Liver (tissue), 9 donors: ENCODE measurements around the gene RNF8. TPM values are rescaled to one million over a fixed set of nuclear protein-coding genes. Genes with fewer than 3 reads are reported as not detected.

Experiments used
- DNase-seq: peaks from one replicate; pipeline ENCODE4 v3.0.0-alpha.2; 2017; ENCODE audit warnings: low spot score
- H3K27ac ChIP-seq, 2 donors: one replicate each; pipeline ENCODE4 v1.7.0; 2013; ENCODE audit warnings: inconsistent platforms in 2 of 2, low read length in 2 of 2, control low read depth in 1 of 2, low read depth in 1 of 2, mild to moderate bottlenecking in 1 of 2
- H3K27me3 ChIP-seq, 4 donors: one replicate each; pipeline versions ENCODE4 v1.6.1 to v1.7.0; 2013; ENCODE audit warnings: low read length in 3 of 4, inconsistent platforms in 1 of 4, mild to moderate bottlenecking in 1 of 4, moderate library complexity in 1 of 4; ENCODE audit not compliant: control insufficient read depth in 4 of 4, insufficient read depth in 4 of 4
- H3K36me3 ChIP-seq, 4 donors: one replicate each; pipeline versions ENCODE4 v1.6.1 to v1.7.0; 2013; ENCODE audit warnings: low read length in 3 of 4, mild to moderate bottlenecking in 3 of 4, low read depth in 1 of 4, moderate library complexity in 1 of 4; ENCODE audit not compliant: control insufficient read depth in 4 of 4, insufficient read depth in 3 of 4
- H3K4me1 ChIP-seq, 4 donors: one replicate each; pipeline versions ENCODE4 v1.6.1 to v1.7.0; 2013; ENCODE audit warnings: low read length in 3 of 4, mild to moderate bottlenecking in 3 of 4, moderate library complexity in 1 of 4; ENCODE audit not compliant: control insufficient read depth in 4 of 4, insufficient read depth in 4 of 4
- H3K4me3 ChIP-seq, 3 donors: one replicate each; pipeline versions ENCODE4 v1.6.1 to v1.7.0; 2013; ENCODE audit warnings: low read length in 3 of 3, control low read depth in 1 of 3, low read depth in 1 of 3, mild to moderate bottlenecking in 1 of 3
- H3K9ac ChIP-seq, 2 donors: one replicate each; pipeline ENCODE4 v1.7.0; 2013; ENCODE audit warnings: low read length in 2 of 2, mild to moderate bottlenecking in 2 of 2, moderate library complexity in 2 of 2, control low read depth in 1 of 2, low read depth in 1 of 2
- H3K9me3 ChIP-seq, 4 donors: one replicate each; pipeline versions ENCODE4 v1.6.1 to v1.7.0; 2013; ENCODE audit warnings: low read length in 3 of 4; ENCODE audit not compliant: control insufficient read depth in 4 of 4
- ATF3 ChIP-seq: IDR thresholded peaks from 2 replicates; pipeline ENCODE4 v1.6.1; 2016; ENCODE audit warnings: antibody characterized with exemption
- CTCF ChIP-seq: fragments of 150-350 bp; IDR thresholded peaks from 2 replicates; pipeline ENCODE4 v1.5.1; 2017; ENCODE audit warnings: improper control_type of control experiment, low read depth, low read length; ENCODE audit not compliant: missing input control
- EGR1 ChIP-seq, 2 donors: IDR thresholded peaks; 2 replicates each; pipeline ENCODE4 v1.6.1; 2016 to 2018; ENCODE audit warnings: antibody characterized with exemption in 2 of 2, low read depth in 2 of 2
- FOXA1 ChIP-seq: IDR thresholded peaks from 2 replicates; pipeline ENCODE4 v1.6.1; 2016; ENCODE audit warnings: antibody characterized with exemption
- FOXA2 ChIP-seq: IDR thresholded peaks from 2 replicates; pipeline ENCODE4 v1.6.1; 2016; ENCODE audit warnings: antibody characterized with exemption
- GABPA ChIP-seq, 2 donors: IDR thresholded peaks in 1 of 2; conservative IDR thresholded peaks in 1 of 2; 2 replicates each; pipeline ENCODE4 v1.6.1; 2016; ENCODE audit warnings: antibody characterized with exemption in 2 of 2, mild to moderate bottlenecking in 1 of 2, moderate library complexity in 1 of 2
- HNF4A ChIP-seq, 2 donors: conservative IDR thresholded peaks; 2 replicates each; pipeline ENCODE4 v1.6.1; 2016; ENCODE audit warnings: antibody characterized with exemption in 2 of 2, mild to moderate bottlenecking in 2 of 2
- HNF4G ChIP-seq: IDR thresholded peaks from 2 replicates; pipeline ENCODE4 v1.6.1; 2016; ENCODE audit warnings: antibody characterized with exemption
- JUND ChIP-seq, 2 donors: IDR thresholded peaks; 2 replicates each; pipeline ENCODE4 v1.6.1; 2016; ENCODE audit warnings: antibody characterized with exemption in 2 of 2
- MAX ChIP-seq: IDR thresholded peaks from 2 replicates; pipeline ENCODE4 v1.6.1; 2016; ENCODE audit warnings: antibody characterized with exemption
- NR2F2 ChIP-seq: IDR thresholded peaks from 2 replicates; pipeline ENCODE4 v1.6.1; 2016; ENCODE audit warnings: antibody characterized with exemption
- RAD21 ChIP-seq, 2 donors: IDR thresholded peaks; 2 replicates each; pipeline ENCODE4 v1.6.1; 2016; ENCODE audit warnings: antibody characterized with exemption in 2 of 2, mild to moderate bottlenecking in 2 of 2
- REST ChIP-seq: IDR thresholded peaks from 2 replicates; pipeline ENCODE4 v1.6.1; 2016; ENCODE audit warnings: antibody characterized with exemption, mild to moderate bottlenecking
- RXRA ChIP-seq, 2 donors: IDR thresholded peaks; 2 replicates each; pipeline ENCODE4 v1.6.1; 2017 to 2018; ENCODE audit warnings: antibody characterized with exemption in 2 of 2, mild to moderate bottlenecking in 1 of 2
- SP1 ChIP-seq: IDR thresholded peaks from 2 replicates; pipeline ENCODE4 v1.6.1; 2018; ENCODE audit warnings: antibody characterized with exemption, mild to moderate bottlenecking
- TAF1 ChIP-seq: conservative IDR thresholded peaks from 2 replicates; pipeline ENCODE4 v1.6.1; 2016; ENCODE audit warnings: antibody characterized with exemption, mild to moderate bottlenecking
- YY1 ChIP-seq: IDR thresholded peaks from 2 replicates; pipeline ENCODE4 v1.6.1; 2016; ENCODE audit warnings: antibody characterized with exemption, mild to moderate bottlenecking
- ZBTB33 ChIP-seq: IDR thresholded peaks from 2 replicates; pipeline ENCODE4 v1.6.1; 2016; ENCODE audit warnings: antibody characterized with exemption
- WGBS: extraction: QIAGEN DNeasy Blood & Tissue Kit; methylation state at CpG from one replicate; pipeline ENCODE4 v1.1.7; 2013; 5-methylcytosine and 5-hydroxymethylcytosine counted together
- polyA plus RNA-seq, 2 donors: library from polyadenylated mRNA; stranded (reverse) in 1 of 2; unstranded in 1 of 2; fragments of 200-250 nt in 1 of 2; fragments of >200 nt in 1 of 2; fragmentation: Nextera tagmentation in 1 of 2; extraction: Ambion mirVana in 1 of 2; gene quantifications; one replicate each; pipeline versions ENCODE4 v1.2.1 to v1.2.3, GENCODE V29; 2013 to 2015
- total RNA-seq, 2 donors: library from RNA; depleted of rRNA; stranded (reverse); fragments of >200 nt; gene quantifications; one replicate each; pipeline ENCODE4 v1.2.3, GENCODE V29; 2014
- donor health status: healthy.
- donor health status: healthy.
- donor health status: healthy.
- donor health status: healthy.
- donor health status: healthy.

Gene RNF8
- total and polyA plus RNA-seq, 4 donors = 6.1 to 9.9 (median 7.5) TPM

GRCh38 chr6:37324131-37325033 lies 29.4 kb upstream of the RNF8 start:
- DNase-seq = no peak
- Histone ChIP-seq H3K4me3 (no peak overlapping the region), H3K9ac (no peak overlapping the region), H3K4me1 (peaks cover 0 to 14% (median 9%) of the 10 kb centered on the region in 4 donors), H3K27ac (peak overlapping the region; percentile 51 to 55), H3K9me3 (no peaks in the 10 kb centered on the region), H3K27me3 (no peaks in the 10 kb centered on the region), H3K36me3 (peaks cover 2 to 14% (median 9%) of the 10 kb centered on the region in 4 donors)
- 74% methylated on average over 4 of the region's 4 CpGs for WGBS
- TF ChIP-seq HNF4A (conservative IDR thresholded peaks at IDR 0.05) (no peak), NR2F2 (no peak), FOXA1 (no peak), HNF4G (no peak), ATF3 (no peak), MAX (no peak), EGR1 (IDR thresholded peaks at IDR 0.05; ENCODE audit: low read depth in 2 of 2) (no peak), TAF1 (no peak), CTCF (no peak), REST (no peak), FOXA2 (no peak), ZBTB33 (no peak), YY1 (no peak), SP1 (no peak), JUND (IDR thresholded peaks at IDR 0.05) (no peak), RXRA (IDR thresholded peaks at IDR 0.05) (no peak), GABPA (IDR thresholded peaks at IDR 0.05 in 1 of 2, conservative IDR thresholded peaks at IDR 0.05 in 1 of 2) (no peak), RAD21 (IDR thresholded peaks at IDR 0.05) (no peak)
